ENCODE data around the gene HPCA. TPM values are rescaled to one million over a fixed set of nuclear protein-coding genes. Genes with fewer than 3 reads are reported as not detected.
"Not testable (repeated sequence)": the region's sequence is repeated elsewhere in the genome, so short reads cannot be mapped to it uniquely, and the experiment has no call there.

Gene HPCA
- total RNA-seq, 1 experiment from 2014 or later: 1.2 TPM

GRCh38 chr1:32904797-32905196, 18.5 kb downstream of the HPCA start:
- no peak overlapping the region for H3K4me3 Mint-ChIP-seq

GRCh38 chr1:32905588-32905987, 19.3 kb downstream of the HPCA start:
- not testable (repeated sequence) for H2BK20ac ChIP-seq (ENCODE audit: low read depth, low read length, poor library complexity, severe bottlenecking); H3K56ac ChIP-seq (ENCODE audit: insufficient read length, low read depth, low read length); H3K27me3 ChIP-seq (ENCODE audit: insufficient read depth, low read length); H2BK12ac ChIP-seq (ENCODE audit: insufficient read length, low read depth, low read length); H2BK5ac ChIP-seq (ENCODE audit: insufficient read length, low read length); H3K23me2 ChIP-seq (ENCODE audit: insufficient read length, low read depth, low read length, poor library complexity, severe bottlenecking); H3K27ac Mint-ChIP-seq; H3T11ph ChIP-seq (ENCODE audit: low read length); H2BK120ac ChIP-seq (ENCODE audit: low read depth, low read length, poor library complexity, severe bottlenecking); H3K4ac ChIP-seq (ENCODE audit: low read depth, low read length); H3K27ac ChIP-seq (ENCODE audit: insufficient read length, low read depth, low read length); H3K9ac ChIP-seq (ENCODE audit: extremely low read depth, insufficient read length, low read length); H3K4me1 Mint-ChIP-seq; H2BK15ac ChIP-seq (ENCODE audit: low read depth, low read length); H3K79me1 ChIP-seq (ENCODE audit: insufficient read depth, low read depth, low read length, poor library complexity, severe bottlenecking); H3K36me3 Mint-ChIP-seq (ENCODE audit: insufficient read depth in 1 of 3, low read depth in 3 of 3); H3K9me3 ChIP-seq (ENCODE audit: control insufficient read depth, low read depth, low read length); H3K23ac ChIP-seq (ENCODE audit: insufficient read length, low read depth, low read length); H3K14ac ChIP-seq (ENCODE audit: insufficient read depth, low read length); H3K18ac ChIP-seq (ENCODE audit: insufficient read length, low read depth, low read length); H3K4me2 ChIP-seq (ENCODE audit: insufficient read depth, insufficient read length, low read length); H3K4me3 Mint-ChIP-seq; H3K9me3 Mint-ChIP-seq; H4K5ac ChIP-seq (ENCODE audit: insufficient read length, low read depth, low read length); H4K8ac ChIP-seq (replicated peaks; ENCODE audit: insufficient read length, low read depth, low read length); H2AFZ ChIP-seq (ENCODE audit: low read length); H3K79me2 ChIP-seq (ENCODE audit: insufficient read depth, low read length); DNase-seq; H4K91ac ChIP-seq (ENCODE audit: insufficient read length, low read depth, low read length); H4K20me1 ChIP-seq (ENCODE audit: control insufficient read depth, insufficient read depth, insufficient read length); H2AK5ac ChIP-seq (ENCODE audit: insufficient read length, low read length); H3K4me1 ChIP-seq (ENCODE audit: insufficient read depth, low read length)
- H3K27me3 Mint-ChIP-seq (ENCODE audit: low read depth): peaks cover 44% of the 10 kb centered on the region
- WGBS (ENCODE audit: extremely low coverage, insufficient read length, low lambda C conversion rate): no CpG with 5 or more reads among the region's 10 CpGs

More at GRCh38 chr1:32904797-32905196, 18.5 kb downstream of the HPCA start:
- Histone ChIP-seq H2AFZ (ENCODE audit: low read length) (no peak overlapping the region), H3K4me1 (ENCODE audit: insufficient read depth, low read length) (no peaks in the 10 kb centered on the region), H3K27ac (ENCODE audit: insufficient read length, low read depth, low read length) (no peak overlapping the region), H3K4me2 (ENCODE audit: insufficient read depth, insufficient read length, low read length) (no peak overlapping the region), H3K27me3 (ENCODE audit: insufficient read depth, low read length) (peaks cover 15% of the 10 kb centered on the region; the same call in 1 of the 2 replicates), H4K91ac (ENCODE audit: insufficient read length, low read depth, low read length) (no peak overlapping the region), H3K9ac (ENCODE audit: extremely low read depth, insufficient read length, low read length) (no peak overlapping the region), H2BK5ac (ENCODE audit: insufficient read length, low read length) (no peak overlapping the region), H2BK20ac (ENCODE audit: low read depth, low read length, poor library complexity, severe bottlenecking) (no peak overlapping the region), H2BK12ac (ENCODE audit: insufficient read length, low read depth, low read length) (no peak overlapping the region), H2AK5ac (ENCODE audit: insufficient read length, low read length) (no peak overlapping the region), H2BK120ac (ENCODE audit: low read depth, low read length, poor library complexity, severe bottlenecking) (no peak overlapping the region), H3K4ac (ENCODE audit: low read depth, low read length) (no peak overlapping the region), H3K79me1 (ENCODE audit: insufficient read depth, low read depth, low read length, poor library complexity, severe bottlenecking) (no peaks in the 10 kb centered on the region), H3K79me2 (ENCODE audit: insufficient read depth, low read length) (no peaks in the 10 kb centered on the region), H3K23me2 (ENCODE audit: insufficient read length, low read depth, low read length, poor library complexity, severe bottlenecking) (peaks cover 8% of the 10 kb centered on the region), H4K5ac (ENCODE audit: insufficient read length, low read depth, low read length) (no peak overlapping the region), H2BK15ac (ENCODE audit: low read depth, low read length) (no peak overlapping the region), H3K9me3 (ENCODE audit: control insufficient read depth, low read depth, low read length) (no peaks in the 10 kb centered on the region), H3K18ac (ENCODE audit: insufficient read length, low read depth, low read length) (no peak overlapping the region), H4K8ac (replicated peaks; ENCODE audit: insufficient read length, low read depth, low read length) (no peak overlapping the region), H3K23ac (ENCODE audit: insufficient read length, low read depth, low read length) (no peak overlapping the region), H3K14ac (ENCODE audit: insufficient read depth, low read length) (no peak overlapping the region), H3K56ac (ENCODE audit: insufficient read length, low read depth, low read length) (no peak overlapping the region), H3T11ph (ENCODE audit: low read length) (no peak overlapping the region), H4K20me1 (ENCODE audit: control insufficient read depth, insufficient read depth, insufficient read length) (no peaks in the 10 kb centered on the region)
- no peak for TF ChIP-seq CTCF (conservative IDR thresholded peaks at IDR 0.05)
- H3K4me1 Mint-ChIP-seq: peaks cover 6 to 11% of the 10 kb centered on the region in 2 experiments
- H3K36me3 Mint-ChIP-seq (ENCODE audit: insufficient read depth in 1 of 3, low read depth in 3 of 3): no peaks in the 10 kb centered on the region; a peak in 1 of 7 replicates
- no peak overlapping the region for H3K27ac Mint-ChIP-seq
- no CpG with 5 or more reads among the region's 2 CpGs for WGBS (ENCODE audit: extremely low coverage, insufficient read length, low lambda C conversion rate)
- no peak for DNase-seq
- peaks cover 49% of the 10 kb centered on the region for H3K27me3 Mint-ChIP-seq (ENCODE audit: low read depth)
- H3K9me3 Mint-ChIP-seq: no peaks in the 10 kb centered on the region; a peak in 2 of 5 replicates
